Umbilical cord (tissue), 2 donors: Measurements from ENCODE around the gene PTPRD. TPM values are rescaled to one million over a fixed set of nuclear protein-coding genes. Genes with fewer than 3 reads are reported as not detected.

Experiments
- DNase-seq: peaks from one replicate; pipeline ENCODE4 v3.0.0-alpha.2; 2015; ENCODE audit warnings: low spot score
- total RNA-seq: library from RNA; depleted of rRNA; stranded (reverse); fragments of >200 nt; gene quantifications from one replicate; pipeline ENCODE4 v1.2.3, GENCODE V29; 2014; ENCODE audit warnings: low replicate concordance; ENCODE audit not compliant: insufficient read depth

The PTPRD gene
- total RNA-seq, 1 donor from 2014 or later, result 29.1 TPM

DNA sequence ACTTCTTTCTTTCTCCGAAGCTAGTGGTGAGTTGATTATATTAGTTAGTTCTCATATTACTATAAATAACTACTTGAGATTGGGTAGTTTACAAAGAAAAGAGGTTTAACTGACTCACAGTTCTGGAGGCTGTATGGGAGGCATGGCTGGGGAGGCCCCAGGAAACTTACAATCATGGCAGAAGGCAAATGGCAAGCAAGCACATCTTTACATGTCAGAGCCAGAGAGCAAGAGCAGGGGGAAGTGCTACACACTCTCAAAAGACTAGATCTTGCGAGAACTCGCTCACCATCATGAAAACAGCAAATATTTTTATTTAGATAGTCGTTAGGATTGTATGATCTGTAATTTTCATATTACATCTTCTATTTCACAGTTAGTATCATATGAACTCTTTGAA is 711.2 kb downstream of the PTPRD start:
- DNase-seq, result no peak

DNA sequence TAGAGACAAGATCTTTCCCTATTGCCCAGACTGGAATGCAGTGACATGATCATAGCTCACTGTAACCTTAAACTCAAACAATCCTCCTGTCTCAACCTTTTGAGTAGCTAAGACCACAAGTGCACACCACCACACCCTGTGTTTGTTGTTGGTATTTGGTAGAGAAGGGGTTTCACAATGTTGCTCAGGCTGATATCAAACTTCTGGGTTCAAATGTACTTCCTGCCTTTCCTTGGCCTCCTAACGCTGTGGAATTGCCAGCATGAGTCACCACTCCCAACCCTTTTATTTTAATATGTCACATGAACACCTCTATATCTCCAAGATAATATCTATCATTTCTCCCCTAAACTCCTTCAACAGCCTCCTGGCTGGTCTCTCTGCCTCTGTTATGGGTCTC is 719.0 kb downstream of the PTPRD start:
- no peak for DNase-seq

DNA sequence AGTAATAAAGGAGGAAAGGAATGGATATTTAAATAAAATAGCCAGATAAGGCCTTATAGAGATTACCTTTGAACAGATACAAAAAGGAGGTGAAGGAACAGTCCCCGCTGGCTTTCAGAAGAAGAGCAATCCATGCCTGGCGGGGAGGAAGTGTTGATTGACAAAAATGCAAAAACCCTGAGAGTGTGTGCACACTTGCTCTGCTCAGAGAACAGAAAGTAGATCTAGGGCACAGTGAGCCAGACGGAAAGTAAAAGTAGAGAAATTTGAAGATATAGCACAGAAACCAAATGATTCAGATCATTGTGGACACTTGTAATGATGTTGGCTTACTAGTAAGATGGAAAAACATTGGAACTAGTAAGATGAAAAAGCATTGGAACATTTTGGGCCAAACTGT is 720.6 kb downstream of the PTPRD start:
- DNase-seq, result no peak

DNA sequence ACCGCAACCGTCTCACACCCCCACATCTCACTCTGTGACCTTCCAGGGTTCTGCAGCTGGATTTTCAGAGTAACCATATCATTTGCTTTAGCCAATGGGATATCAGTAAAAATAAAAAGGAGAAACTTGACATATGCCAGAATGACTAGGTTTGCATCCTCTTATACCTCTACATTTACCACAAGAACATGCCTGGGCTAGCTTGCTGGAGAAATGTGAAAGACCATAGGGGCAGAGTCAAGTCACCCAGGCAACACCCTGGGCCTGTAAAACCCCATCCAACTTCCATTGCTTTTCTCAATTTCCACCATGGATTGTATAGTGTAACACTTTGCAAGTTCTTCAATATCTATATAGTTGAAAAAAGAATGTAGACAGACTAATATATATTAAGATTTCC is 731.1 kb downstream of the PTPRD start:
- DNase-seq, result no peak

DNA sequence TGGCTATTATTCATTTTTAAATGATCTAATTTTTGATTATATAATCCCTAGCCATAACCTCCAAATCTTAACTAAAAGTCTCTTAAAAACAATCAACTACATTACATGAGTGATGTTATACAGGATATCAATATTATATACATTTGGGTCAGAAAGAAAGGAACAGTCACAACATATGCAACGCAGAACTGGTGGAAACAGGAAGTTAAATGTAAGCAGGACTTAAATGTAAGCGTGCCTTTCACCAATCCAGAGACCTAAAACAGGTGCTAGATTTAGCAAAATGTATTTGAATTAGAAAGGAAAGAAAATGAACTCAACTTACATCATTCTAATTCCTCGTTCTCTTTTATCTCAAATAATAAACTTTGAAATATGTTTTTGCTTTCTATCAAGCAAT is 738.5 kb downstream of the PTPRD start:
- DNase-seq, result no peak

DNA sequence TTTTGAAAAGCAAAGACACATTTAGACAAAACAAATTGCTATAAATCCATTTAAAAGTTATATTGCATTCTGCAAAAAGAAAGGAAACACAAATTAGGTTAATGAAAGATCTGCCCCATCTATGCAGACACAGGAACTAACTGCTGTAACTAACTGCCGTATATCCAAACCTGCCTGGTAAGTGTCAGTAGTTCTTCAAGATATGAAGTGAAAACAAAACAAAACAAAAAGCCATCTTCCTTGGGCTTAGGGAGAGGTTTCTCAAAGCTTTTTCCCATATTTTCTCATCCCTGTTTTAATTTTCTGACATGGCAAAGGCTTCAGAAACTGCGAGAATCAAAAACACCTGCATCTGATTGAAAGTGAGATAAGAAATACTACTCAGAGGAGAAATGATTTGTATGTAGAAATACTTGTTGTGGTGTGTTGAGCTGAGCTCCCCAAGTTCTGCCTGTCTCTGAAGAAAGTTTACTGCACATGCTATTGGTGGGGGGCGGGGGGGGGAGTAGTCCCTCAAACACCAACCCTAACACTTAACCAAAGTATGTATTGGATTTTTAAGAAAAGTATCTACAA is 750.5 kb downstream of the PTPRD start:
- no peak for DNase-seq

DNA sequence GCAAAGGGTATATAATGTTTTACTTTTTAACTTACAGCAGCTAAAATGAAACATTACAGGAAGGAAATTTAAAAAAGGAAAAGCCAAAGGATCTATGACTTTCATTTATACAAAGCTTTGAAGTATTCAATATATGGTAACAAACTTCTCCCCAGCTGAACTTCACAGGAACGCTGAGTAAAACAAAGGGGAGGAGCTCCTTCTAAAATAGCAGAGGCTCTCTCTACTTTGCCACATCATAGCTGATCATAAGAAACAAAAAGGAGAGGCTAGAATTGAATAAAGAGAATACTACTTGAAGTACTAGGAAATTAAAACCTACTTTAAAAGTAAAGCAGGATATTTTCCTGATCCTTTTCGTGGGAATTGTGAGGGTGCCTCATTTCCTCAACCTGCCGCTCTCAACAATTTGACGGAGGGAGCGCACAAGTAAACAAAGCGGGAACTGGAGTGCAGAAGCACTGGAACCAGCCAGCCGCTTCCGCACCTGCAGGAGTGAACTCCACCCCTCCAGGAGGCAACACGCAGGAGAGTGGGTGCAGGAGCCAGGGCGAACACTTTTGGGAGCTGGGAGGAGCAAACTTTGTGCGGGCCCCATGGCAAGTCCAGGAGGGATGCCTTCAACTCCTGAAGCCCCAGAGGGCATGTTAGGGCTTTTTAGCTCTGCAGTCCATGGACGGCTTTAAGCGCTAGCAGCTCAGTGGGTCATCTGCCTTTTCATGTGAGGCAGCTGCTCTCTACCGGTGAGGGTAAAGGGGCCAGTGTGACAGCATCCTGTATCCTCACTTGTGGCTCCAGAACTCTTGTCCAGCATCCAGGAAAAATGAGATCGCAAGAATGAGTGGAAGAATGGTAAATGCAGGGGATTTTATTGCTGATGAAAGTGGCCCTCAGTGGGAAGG is 757.4 kb downstream of the PTPRD start:
- DNase-seq, result no peak

DNA sequence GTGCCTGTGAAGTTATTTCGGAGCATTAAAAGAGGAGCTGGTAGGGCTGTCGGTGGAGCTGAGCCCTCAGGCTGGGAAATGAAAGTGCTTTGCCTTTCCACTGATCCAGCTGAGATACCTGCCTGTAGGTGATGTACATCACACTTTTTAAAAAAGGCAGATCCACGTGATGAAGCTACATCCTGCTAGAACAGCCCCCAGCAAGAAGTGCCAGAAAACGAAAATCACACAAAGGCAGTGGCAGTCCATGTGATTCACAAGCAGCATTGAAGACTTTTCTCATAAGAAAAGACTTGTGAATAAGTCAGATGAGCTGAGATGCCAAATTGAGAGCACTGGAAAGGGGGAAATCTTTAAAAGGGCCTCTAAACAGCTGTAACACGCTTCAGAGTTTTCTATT is 765.1 kb downstream of the PTPRD start:
- DNase-seq, result peak; percentile 2

DNA sequence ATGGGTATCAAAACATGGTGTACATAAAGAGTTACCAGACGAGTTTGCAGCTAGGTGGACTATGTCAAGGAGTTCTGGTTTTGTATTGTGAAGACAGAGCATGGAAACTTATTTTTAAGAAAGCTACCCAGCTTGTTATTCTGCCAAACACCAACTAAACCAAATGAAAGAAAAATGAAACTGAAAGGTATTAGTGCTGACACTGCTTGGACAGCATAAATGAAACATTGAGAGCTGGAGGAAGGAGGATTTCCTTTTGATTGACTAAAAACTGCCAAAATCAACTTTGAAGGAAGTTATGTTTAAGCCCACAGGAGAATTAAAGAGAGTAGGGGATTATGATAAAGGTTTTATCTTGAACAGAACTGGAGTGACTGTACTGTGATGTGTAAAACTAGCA is 766.2 kb downstream of the PTPRD start:
- DNase-seq, result peak; percentile 64

DNA sequence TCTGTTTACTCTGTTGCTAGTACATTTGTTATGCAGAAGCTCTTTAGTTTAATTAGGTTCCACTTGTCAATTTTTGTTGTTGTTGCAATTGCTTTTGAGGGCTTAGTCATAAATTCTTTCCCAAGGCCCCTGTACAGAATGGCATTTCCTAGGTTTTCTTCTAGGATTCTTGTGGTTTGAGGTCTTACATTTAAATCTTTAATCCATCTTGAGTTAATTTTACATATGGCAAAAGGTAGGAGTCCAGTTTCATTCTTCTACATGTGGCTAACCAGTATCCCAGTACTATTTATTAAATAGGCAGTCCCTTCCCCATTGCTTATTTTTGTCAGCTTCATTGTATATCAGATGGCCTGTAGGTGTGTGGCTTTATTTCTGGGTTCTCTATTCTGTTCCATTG is 792.4 kb downstream of the PTPRD start:
- no peak for DNase-seq

DNA sequence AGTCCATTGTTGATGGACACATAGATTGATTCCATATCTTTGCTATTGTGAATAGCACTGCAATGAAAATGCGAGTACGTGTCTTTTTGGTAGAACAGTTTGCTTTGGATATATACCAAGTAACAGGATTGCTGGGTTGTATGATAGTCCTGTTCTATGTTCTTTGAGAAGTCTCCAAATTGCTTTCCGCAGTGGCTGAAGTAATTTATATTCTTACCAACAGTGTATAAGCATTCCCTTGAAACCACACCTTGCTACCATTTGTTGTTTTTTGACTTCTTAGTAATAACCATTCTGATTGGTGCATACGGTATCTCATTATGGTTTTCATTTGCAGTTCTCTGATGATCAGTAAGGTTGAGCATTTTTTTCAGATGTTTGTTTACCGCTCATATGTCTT is 792.9 kb downstream of the PTPRD start:
- DNase-seq, result no peak

DNA sequence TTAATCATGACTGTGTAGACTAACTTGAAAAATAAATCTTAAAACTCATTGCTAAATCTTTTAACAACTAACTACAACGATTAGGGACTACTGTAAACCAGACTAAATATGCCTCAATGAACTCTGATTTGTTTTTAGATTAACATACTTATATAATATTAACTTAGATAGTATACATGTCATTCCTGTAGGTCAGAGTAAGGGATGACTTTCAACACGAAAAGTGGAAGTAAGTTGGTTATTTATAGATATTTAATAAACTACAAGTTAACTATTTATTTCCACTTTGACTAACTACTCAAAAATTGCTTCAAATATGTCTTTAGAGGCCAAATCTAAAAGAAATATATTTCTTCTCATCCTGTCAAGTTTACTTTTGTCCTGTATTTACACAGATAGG is 795.6 kb downstream of the PTPRD start:
- no peak for DNase-seq

DNA sequence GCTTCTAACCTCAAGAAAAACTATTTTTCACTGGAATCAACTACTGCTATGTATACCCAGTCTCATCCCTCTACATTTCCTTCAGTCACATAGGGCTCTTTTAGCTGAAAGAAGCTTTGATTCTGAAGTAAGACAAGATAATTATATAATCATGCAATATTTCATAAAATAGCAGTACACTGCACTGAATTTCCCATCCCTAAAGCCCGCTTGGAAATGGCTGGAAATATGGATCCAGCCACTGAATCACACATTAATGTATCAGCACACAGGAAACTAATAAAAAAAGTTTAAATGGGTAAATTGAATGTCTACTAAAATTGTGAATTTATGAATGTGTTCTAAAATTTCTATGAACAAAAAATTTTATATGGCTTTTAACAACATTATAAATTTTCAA is 808.7 kb downstream of the PTPRD start:
- no peak for DNase-seq

DNA sequence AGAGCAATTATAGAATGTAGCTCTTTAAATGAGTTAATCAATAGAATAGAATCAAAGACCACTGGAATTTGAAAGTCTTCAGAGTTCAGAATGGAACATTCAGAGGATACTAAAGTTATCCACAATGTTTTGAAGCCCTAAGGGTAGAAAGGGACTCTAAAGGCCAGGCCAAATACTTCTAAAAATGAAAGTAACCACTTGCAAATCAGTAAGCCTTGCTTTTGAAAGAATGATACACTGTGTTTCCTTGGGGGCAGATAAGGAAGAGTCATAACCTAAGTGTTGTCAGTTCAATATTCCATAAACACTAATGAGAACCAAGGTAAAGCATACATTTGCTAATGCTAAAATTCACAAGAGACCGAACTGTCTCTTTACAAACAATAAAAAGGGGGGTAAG is 813.5 kb downstream of the PTPRD start:
- no peak for DNase-seq

DNA sequence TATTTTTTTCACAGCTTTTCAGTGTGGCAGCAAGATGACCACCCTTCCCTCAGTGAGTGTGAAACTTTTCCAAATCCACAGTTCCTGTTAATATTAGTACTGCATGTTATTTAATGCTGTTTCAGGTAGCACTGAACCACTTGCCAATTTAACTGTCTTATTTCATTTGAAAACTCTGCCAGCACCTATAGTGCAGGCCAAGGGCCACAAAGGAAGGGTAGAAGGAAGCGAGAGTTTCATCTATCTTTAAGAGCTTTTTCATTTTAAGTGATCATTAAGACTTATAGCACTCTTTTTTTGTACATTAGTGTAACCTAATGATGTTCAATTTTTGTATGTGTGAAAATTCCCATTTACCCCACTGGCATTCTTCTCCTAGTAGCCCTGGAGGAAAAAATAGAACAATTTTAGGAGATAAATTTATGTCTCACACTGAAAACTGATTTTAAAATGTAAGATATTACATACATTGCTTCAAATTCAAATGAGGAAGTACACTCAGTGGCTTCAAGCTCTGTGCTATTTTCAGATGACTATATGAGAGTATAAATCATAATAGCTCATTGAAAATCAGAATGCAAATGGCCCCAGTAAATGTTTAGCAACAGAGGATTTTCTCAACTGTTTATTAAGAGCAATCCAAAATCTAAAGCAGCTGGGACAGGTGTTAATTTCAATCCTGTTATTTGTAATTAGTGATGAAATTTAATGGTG is 820.5 kb downstream of the PTPRD start:
- DNase-seq, result no peak

DNA sequence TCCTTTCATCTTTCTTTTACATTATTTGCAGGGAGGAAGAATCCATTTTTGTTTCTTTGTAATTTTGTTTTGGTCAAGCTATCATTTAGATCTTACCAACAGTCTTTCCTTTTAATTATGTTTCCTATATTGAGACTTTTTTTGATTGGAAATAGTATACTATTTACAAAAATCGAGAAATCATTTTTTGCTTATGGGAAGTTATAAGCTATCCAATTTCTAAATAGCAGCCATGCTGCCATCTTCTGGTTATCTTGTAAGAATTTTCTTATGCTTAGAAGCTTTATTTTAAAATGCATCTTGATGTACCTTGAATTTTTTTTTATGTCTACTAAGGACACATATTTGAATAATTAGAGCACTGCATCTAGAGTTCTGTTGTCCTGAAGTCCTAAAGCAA is 821.2 kb downstream of the PTPRD start:
- DNase-seq, result peak; percentile 44

DNA sequence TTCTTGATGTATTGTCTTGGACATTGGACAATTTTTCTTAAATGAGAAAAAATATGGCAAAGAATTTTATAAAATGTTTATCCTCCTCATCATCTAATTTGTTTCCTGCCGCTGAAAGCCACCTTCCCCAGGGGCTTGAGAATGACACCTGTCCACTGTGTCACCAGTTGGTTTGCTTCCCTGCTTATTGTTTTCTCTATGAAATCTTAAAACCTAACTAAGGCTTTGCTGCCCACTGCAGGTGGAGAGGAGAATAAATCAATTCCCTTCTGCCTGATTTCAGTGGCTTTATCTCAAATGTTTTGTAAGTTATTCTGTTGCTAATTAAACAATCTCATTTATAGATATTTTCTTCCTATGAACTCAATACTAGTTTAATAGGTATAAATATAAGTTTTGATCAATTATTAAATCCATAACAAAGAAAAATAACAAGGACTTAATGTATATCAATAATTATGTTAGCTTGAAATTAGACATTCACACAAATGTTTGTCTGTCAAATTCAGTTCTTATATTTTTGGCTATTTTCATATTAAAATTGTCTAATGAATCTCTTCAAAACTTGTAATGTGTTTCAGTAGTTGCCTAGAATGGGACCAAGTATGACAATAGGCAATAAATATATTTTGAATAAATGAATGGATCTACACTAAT is 822.5 kb downstream of the PTPRD start:
- DNase-seq, result peak; percentile 41

DNA sequence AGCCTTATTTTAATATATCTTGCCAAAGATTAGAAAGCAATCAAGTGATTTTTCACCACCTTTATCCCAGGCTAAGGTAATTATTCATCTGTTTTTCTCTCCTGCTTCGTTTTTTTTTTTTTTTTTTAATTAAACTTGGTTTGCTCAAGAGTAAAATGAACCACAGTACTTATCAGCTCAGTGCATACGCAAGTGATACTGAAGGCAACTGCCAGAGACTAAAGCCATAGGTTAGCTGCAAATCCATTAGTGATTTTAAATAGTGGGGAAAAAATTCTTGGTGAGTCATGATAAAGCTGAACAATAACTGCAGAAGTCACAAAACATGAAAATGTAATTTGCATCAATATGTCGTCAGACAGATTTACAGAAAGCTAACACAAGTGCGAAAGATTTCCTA is 829.1 kb downstream of the PTPRD start:
- peak; percentile 66 for DNase-seq

DNA sequence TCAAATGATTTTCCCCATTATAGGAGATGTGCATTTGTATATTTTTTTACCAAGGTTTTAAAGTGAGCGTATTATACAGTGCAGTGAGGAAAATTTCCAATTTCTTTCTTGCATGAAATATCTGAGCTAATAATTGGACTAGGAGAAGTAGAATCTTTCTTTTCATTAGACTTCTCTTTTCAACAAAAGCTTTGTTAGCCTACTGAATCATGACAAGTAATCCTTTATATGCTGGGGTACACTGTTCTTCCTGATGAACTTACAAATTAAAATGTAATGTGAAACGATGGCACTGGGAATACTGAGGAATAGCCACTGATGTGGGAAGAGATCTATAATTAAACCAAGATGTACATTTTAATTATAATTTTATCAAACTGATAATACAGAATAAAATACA is 829.6 kb downstream of the PTPRD start:
- DNase-seq, result no peak

DNA sequence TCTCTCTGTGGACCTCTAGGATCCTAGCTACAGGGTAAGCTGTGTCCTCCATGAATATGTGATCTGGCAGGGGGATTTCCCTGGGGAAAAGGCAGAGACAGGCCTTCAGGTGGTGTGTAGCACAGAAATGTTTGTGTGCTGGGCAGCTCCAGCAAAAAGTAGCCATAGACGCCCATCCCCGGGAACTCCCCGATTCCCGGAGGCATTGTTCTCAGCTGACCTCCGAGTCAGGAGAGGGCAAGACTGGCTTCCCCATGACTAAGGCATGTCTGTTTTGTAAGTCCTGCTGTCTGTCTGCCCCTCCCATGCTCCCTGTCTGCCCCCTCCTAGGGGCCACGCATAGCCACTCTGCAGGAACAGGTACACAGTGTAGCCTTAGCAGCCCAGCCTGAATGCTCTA is 834.5 kb downstream of the PTPRD start:
- no peak for DNase-seq

DNA sequence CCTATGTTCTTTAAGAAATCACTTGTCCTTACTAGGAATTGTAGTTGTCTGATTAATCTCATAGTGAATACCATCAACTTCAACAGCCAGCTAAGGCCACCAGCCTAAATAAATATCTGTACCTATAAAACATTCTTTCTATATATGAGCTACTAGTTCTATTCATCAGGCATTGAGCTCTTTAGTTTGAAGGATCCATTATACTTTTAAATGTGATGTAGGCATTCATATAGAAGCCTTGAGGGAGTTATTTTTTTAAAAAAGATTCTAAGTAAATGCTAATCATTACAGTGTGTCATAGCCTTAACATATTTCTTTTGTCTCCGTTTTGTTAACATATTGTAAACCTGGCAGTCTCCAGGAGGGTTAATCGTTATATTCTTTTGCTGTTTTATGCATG is 838.3 kb downstream of the PTPRD start:
- DNase-seq, result no peak

DNA sequence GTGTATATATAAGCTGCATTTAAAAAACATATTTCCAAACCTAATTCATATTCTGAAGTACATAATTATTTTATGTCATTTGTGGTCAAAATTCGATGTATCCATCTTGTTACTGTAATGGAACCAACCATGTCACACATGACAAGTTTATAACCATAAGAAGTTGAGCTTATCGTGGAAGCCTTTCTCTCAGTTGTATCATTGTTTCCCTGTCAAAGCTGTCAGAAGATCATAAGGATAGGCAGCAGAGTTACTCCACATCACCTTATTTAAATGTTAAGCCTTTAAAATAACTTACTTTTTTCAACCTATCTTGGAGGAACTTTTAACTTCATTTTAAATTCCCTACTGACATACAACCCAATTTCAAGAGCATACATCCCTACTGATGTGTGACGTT is 841.5 kb downstream of the PTPRD start:
- no peak for DNase-seq
